ENCODE data around the gene MSH5.

- TF ChIP-seq EZH2 (IDR thresholded peaks at IDR 0.05; ENCODE audit: low read length, unreplicated experiment) (no peak), CTCF (conservative IDR thresholded peaks at IDR 0.05; ENCODE audit: low read depth, low read length) (no peak)
Measured at GRCh38 chr6:31739639-31740396, at the start of gene MSH5.
